NT2/D1 (cell line): ENCODE data around the gene HSD17B2.

Experiments
- DNase-seq: peaks from one replicate; pipeline ENCODE4 v3.0.0-alpha.2; 2011; ENCODE audit warnings: low read depth, low spot score
- H3K27me3 ChIP-seq: 2 replicates; pipeline ENCODE4 v1.6.0; 2011; ENCODE audit warnings: mild to moderate bottlenecking; ENCODE audit not compliant: insufficient read length, insufficient read depth
- H3K36me3 ChIP-seq: 2 replicates; pipeline ENCODE4 v1.6.1; 2011; ENCODE audit warnings: mild to moderate bottlenecking, low read length, mixed read lengths; ENCODE audit not compliant: insufficient read depth, insufficient read length
- H3K4me1 ChIP-seq: 2 replicates; pipeline ENCODE4 v1.5.1; 2011; ENCODE audit not compliant: insufficient read depth, insufficient read length
- H3K4me3 ChIP-seq: 2 replicates; pipeline ENCODE4 v1.5.1; 2011; ENCODE audit warnings: low read depth; ENCODE audit not compliant: insufficient read length
- H3K9ac ChIP-seq: 2 replicates; pipeline ENCODE4 v1.6.0; 2011; ENCODE audit warnings: low read depth; ENCODE audit not compliant: insufficient read length
- H3K9me3 ChIP-seq: 2 replicates; pipeline ENCODE4 v1.5.1; 2011; ENCODE audit warnings: mild to moderate bottlenecking, low read length; ENCODE audit not compliant: insufficient read depth
- SUZ12 ChIP-seq: IDR thresholded peaks from 2 replicates; pipeline ENCODE4 v1.6.1; 2011; ENCODE audit not compliant: insufficient read length, insufficient read depth; ENCODE audit errors: extremely low read depth
- YY1 ChIP-seq: IDR thresholded peaks from 2 replicates; pipeline ENCODE4 v1.6.1; 2011; ENCODE audit not compliant: insufficient read length, insufficient read depth
- ZNF274 ChIP-seq: IDR thresholded peaks from 2 replicates; pipeline ENCODE4 v1.6.1; 2011; ENCODE audit warnings: mild to moderate bottlenecking, low read depth, low read length

The HSD17B2 gene

GRCh38 chr16:82059983-82060421 lies 24.9 kb downstream of the HSD17B2 start:
- H3K9ac ChIP-seq: no peak overlapping the region
- no peak for TF ChIP-seq ZNF274
- no peak for TF ChIP-seq SUZ12
- no peak for TF ChIP-seq YY1
- H3K4me1 ChIP-seq: no peaks in the 10 kb centered on the region
- H3K36me3 ChIP-seq: no peaks in the 10 kb centered on the region
- H3K27me3 ChIP-seq: no peaks in the 10 kb centered on the region
- DNase-seq: no peak
- H3K9me3 ChIP-seq: no peaks in the 10 kb centered on the region
- no peak overlapping the region for H3K4me3 ChIP-seq

GRCh38 chr16:82061861-82062525 lies 26.9 kb downstream of the HSD17B2 start:
- H3K4me1 ChIP-seq: no peaks in the 10 kb centered on the region
- TF ChIP-seq SUZ12: no peak
- TF ChIP-seq YY1: no peak
- no peak for TF ChIP-seq ZNF274
- no peak overlapping the region for H3K4me3 ChIP-seq
- no peaks in the 10 kb centered on the region for H3K9me3 ChIP-seq
- no peaks in the 10 kb centered on the region for H3K36me3 ChIP-seq
- DNase-seq: no peak
- H3K9ac ChIP-seq: no peak overlapping the region
- no peaks in the 10 kb centered on the region for H3K27me3 ChIP-seq

GRCh38 chr16:82062645-82063058 lies 27.6 kb downstream of the HSD17B2 start:
- DNase-seq: no peak

GRCh38 chr16:82063456-82064082 lies 28.5 kb downstream of the HSD17B2 start:
- Histone ChIP-seq H3K27me3 (no peaks in the 10 kb centered on the region), H3K4me3 (no peak overlapping the region), H3K4me1 (no peaks in the 10 kb centered on the region), H3K9me3 (no peaks in the 10 kb centered on the region), H3K36me3 (no peaks in the 10 kb centered on the region), H3K9ac (no peak overlapping the region)
- DNase-seq: no peak
- TF ChIP-seq YY1 (no peak), ZNF274 (no peak), SUZ12 (no peak)

More at GRCh38 chr16:82062645-82063058, 27.6 kb downstream of the HSD17B2 start:
- Histone ChIP-seq H3K27me3 (no peaks in the 10 kb centered on the region), H3K9ac (no peak overlapping the region), H3K4me1 (no peaks in the 10 kb centered on the region), H3K4me3 (no peak overlapping the region), H3K36me3 (no peaks in the 10 kb centered on the region), H3K9me3 (no peaks in the 10 kb centered on the region)
- TF ChIP-seq YY1 (no peak), SUZ12 (no peak), ZNF274 (no peak)

GRCh38 chr16:82067042-82067803 lies 32.2 kb downstream of the HSD17B2 start:
- no peak overlapping the region for H3K9ac ChIP-seq
- H3K27me3 ChIP-seq: no peaks in the 10 kb centered on the region
- H3K4me1 ChIP-seq: no peaks in the 10 kb centered on the region
- no peak for TF ChIP-seq SUZ12
- no peak for TF ChIP-seq YY1
- no peak for TF ChIP-seq ZNF274
- no peaks in the 10 kb centered on the region for H3K36me3 ChIP-seq
- no peak overlapping the region for H3K4me3 ChIP-seq
- no peaks in the 10 kb centered on the region for H3K9me3 ChIP-seq
- DNase-seq: no peak

GRCh38 chr16:82067804-82068325 lies 32.8 kb downstream of the HSD17B2 start:
- no peaks in the 10 kb centered on the region for H3K4me1 ChIP-seq
- H3K9ac ChIP-seq: no peak overlapping the region
- no peaks in the 10 kb centered on the region for H3K36me3 ChIP-seq
- H3K9me3 ChIP-seq: no peaks in the 10 kb centered on the region
- no peaks in the 10 kb centered on the region for H3K27me3 ChIP-seq
- H3K4me3 ChIP-seq: no peak overlapping the region
- TF ChIP-seq SUZ12 (no peak), YY1 (no peak), ZNF274 (no peak)
- DNase-seq: no peak
